ENCODE measurements around the gene C1orf141. TPM values are rescaled to one million over a fixed set of nuclear protein-coding genes. Genes with fewer than 3 reads are reported as not detected.

The C1orf141 gene
- total and polyA plus RNA-seq, 9 of the 15 experiments (the other 6 are each of a cell fraction or from before 2014, with no cell fraction given): not detected

GRCh38 chr1:67149179-67149770, 14.5 kb upstream of the C1orf141 start (continued):
- TF ChIP-seq ZBTB2 (IDR thresholded peaks at IDR 0.05) (no peak), GTF2F1 (IDR thresholded peaks at IDR 0.05; ENCODE audit: low read depth, low read length) (no peak), TEAD4 (IDR thresholded peaks at IDR 0.05; ENCODE audit: low read length) (no peak), TEAD4 (CRISPR knock-in tag; IDR thresholded peaks at IDR 0.05; ENCODE audit: borderline replicate concordance) (no peak), MAFF (IDR thresholded peaks at IDR 0.05; ENCODE audit: low read length) (no peak), SMARCC2 (IDR thresholded peaks at IDR 0.05; ENCODE audit: low read depth) (no peak), TSC22D4 (tag; IDR thresholded peaks at IDR 0.05) (no peak), ELK3 (CRISPR knock-in tag; IDR thresholded peaks at IDR 0.05) (no peak), ZNF232 (CRISPR knock-in tag; IDR thresholded peaks at IDR 0.05) (no peak), GATA2 (CRISPR knock-in tag; IDR thresholded peaks at IDR 0.05) (no peak), TAL1 (IDR thresholded peaks at IDR 0.05) (no peak), BCLAF1 (IDR thresholded peaks at IDR 0.05; ENCODE audit: borderline replicate concordance in 1 of 2, control insufficient read depth in 1 of 2, low read depth in 2 of 2, low read length in 1 of 2) (no peak), MXI1 (IDR thresholded peaks at IDR 0.05; ENCODE audit: low read depth, low read length) (no peak), CHCHD3 (CRISPR knock-in tag; IDR thresholded peaks at IDR 0.05) (no peak), BMI1 (IDR thresholded peaks at IDR 0.05; ENCODE audit: low read length) (no peak), CLOCK (CRISPR knock-in tag; IDR thresholded peaks at IDR 0.05; ENCODE audit: borderline replicate concordance) (no peak), RAD51 (IDR thresholded peaks at IDR 0.05; ENCODE audit: borderline replicate concordance, low read depth) (no peak), IRF1 (CRISPR knock-in tag; IDR thresholded peaks at IDR 0.05; ENCODE audit: borderline replicate concordance) (no peak), CHD1 (IDR thresholded peaks at IDR 0.05; ENCODE audit: low read length) (no peak), SETDB1 (IDR thresholded peaks at IDR 0.05; ENCODE audit: low read length) (no peak)
